Gastrocnemius medialis (tissue), 4 donors: ENCODE results near the gene KCNA10.

Source experiments
- POLR2A ChIP-seq, 2 donors: fragments of 450-650 bp; IDR thresholded peaks; one replicate each; pipeline ENCODE4 v1.6.1; 2017; ENCODE audit warnings: antibody characterized with exemption in 2 of 2, mild to moderate bottlenecking in 2 of 2, moderate library complexity in 2 of 2
- TF ChIP-seq, protein P1 (sequence below), 5 experiments: fragments of 450-650 bp in 3 of 5; fragments of 200-600 bp in 2 of 5; sonication (generic) in 2 of 5; IDR thresholded peaks in 4 of 5; conservative IDR thresholded peaks in 1 of 5; 1 replicate in 4 of 5; 2 replicates in 1 of 5; pipeline ENCODE4 v1.5.1; 2016 to 2019; ENCODE audit warnings: antibody characterized with exemption in 5 of 5, mild to moderate bottlenecking in 3 of 5, moderate library complexity in 3 of 5

DNA sequence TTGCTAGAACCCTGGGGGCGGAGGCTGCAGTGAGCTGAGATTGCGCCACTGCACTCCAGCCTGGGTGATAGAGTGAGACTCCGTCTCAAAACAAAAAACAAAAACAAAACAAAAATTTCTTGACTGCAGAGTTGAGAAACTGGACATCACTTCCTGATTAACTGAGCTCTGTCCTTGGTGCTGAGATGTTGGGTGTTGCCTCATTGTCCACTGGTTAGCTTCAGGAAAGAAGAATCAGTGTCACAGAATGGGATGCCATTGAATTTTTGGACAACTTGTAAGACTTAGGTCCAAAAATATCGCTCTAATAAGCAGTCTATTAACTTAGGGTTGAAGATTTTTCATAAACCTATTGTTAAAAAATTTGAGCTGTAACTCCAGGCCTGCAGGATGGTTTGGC lies 23.8 kb upstream of the KCNA10 start:
- TF ChIP-seq, protein P1, sequence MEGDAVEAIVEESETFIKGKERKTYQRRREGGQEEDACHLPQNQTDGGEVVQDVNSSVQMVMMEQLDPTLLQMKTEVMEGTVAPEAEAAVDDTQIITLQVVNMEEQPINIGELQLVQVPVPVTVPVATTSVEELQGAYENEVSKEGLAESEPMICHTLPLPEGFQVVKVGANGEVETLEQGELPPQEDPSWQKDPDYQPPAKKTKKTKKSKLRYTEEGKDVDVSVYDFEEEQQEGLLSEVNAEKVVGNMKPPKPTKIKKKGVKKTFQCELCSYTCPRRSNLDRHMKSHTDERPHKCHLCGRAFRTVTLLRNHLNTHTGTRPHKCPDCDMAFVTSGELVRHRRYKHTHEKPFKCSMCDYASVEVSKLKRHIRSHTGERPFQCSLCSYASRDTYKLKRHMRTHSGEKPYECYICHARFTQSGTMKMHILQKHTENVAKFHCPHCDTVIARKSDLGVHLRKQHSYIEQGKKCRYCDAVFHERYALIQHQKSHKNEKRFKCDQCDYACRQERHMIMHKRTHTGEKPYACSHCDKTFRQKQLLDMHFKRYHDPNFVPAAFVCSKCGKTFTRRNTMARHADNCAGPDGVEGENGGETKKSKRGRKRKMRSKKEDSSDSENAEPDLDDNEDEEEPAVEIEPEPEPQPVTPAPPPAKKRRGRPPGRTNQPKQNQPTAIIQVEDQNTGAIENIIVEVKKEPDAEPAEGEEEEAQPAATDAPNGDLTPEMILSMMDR (IDR thresholded peaks at IDR 0.05 in 4 of 5, conservative IDR thresholded peaks at IDR 0.05 in 1 of 5) = no peak
- TF ChIP-seq POLR2A (IDR thresholded peaks at IDR 0.05) = no peak
